ENCODE data around the gene HAS3. TPM values are rescaled to one million over a fixed set of nuclear protein-coding genes. Genes with fewer than 3 reads are reported as not detected.

Gene HAS3
- total RNA-seq, 1 donor from 2014 or later, result 3.7 TPM

DNA sequence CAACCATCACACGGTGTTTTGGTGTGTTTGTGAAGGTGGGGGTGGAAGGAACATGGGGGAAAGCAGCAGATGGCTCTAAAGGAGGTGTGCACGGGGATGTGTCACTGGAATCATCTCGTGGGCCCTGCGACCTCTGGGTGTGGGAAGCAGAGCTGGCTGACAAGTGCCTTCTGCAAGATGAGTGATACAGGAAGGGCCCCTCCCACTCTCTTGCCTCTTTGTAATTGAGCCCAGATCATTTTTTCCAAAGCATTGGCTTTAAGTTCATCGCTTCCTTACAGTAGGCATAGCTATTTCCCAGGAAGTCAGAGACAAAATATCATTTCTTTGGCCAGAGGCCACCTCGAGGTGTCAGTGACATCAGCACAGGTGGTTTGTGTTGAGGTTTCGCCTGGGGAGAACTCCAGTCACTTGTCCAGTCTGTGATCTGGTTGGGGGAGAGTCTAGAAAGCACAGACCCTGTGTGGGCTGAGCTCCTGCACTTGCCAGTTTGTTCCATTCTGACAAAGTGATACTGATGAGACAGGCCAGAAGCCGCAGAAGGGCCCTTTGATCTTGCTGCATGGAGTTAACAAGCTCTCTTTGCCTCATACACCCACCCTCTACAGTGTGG is 60.9 kb downstream of the HAS3 start:
- no peaks in the 10 kb centered on the region for H3K27me3 Mint-ChIP-seq
- DNase-seq (ENCODE audit: extremely low spot score, unreplicated experiment), result no peak
- peaks cover 28% of the 10 kb centered on the region for H3K36me3 Mint-ChIP-seq
- H3K9me3 Mint-ChIP-seq, result no peaks in the 10 kb centered on the region
- no peak overlapping the region for H3K27ac Mint-ChIP-seq
- TF ChIP-seq, protein P1, sequence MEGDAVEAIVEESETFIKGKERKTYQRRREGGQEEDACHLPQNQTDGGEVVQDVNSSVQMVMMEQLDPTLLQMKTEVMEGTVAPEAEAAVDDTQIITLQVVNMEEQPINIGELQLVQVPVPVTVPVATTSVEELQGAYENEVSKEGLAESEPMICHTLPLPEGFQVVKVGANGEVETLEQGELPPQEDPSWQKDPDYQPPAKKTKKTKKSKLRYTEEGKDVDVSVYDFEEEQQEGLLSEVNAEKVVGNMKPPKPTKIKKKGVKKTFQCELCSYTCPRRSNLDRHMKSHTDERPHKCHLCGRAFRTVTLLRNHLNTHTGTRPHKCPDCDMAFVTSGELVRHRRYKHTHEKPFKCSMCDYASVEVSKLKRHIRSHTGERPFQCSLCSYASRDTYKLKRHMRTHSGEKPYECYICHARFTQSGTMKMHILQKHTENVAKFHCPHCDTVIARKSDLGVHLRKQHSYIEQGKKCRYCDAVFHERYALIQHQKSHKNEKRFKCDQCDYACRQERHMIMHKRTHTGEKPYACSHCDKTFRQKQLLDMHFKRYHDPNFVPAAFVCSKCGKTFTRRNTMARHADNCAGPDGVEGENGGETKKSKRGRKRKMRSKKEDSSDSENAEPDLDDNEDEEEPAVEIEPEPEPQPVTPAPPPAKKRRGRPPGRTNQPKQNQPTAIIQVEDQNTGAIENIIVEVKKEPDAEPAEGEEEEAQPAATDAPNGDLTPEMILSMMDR (conservative IDR thresholded peaks at IDR 0.05), result no peak
- H3K4me3 Mint-ChIP-seq, result no peak overlapping the region
- peaks cover 5% of the 10 kb centered on the region for H3K4me1 Mint-ChIP-seq (ENCODE audit: unreplicated experiment)

DNA sequence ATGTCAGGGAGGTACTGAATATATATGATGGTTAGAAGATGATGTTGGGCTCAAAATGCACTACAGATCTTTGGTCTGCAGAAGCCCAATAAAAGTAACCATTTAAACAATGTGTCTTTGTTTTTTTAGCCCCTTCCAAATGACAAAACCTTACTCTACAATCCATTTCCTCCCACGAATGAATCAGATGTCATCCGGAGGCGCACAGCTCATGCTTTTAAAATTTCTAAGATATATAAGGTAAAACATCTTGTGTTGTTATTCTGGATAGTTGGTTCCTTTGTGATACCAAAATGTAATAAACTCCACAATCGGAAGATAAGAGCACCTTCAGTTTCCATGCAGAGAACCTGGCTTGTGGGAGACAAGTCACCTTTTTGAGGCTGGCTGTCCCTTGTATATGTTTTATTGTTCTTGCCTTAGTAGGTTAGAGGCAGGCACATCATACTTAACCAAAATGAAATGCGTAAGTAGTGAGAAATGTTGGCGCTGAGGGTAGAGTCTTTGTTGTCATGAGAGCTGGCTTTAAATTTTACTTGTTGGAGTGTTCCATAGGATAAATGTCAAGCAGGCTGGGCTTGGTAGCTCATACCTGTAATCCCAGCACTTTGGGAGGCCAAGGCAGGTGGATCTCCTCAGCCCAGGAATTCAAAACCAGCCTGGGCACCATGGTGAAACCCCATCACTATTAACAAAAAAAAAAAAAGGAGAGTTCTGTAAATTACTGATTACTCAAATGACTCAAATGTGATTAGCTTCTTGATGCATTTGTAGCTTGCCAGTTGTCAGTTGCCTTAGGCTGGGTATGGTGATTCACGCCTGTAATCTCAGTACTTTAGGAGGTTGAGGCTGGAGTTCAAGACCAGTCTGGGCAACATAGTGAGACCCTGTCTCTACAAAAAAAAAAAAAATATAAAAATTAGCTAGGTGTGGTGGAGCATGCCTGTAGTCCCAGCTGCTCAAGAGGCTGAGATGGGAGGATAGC is 61.8 kb downstream of the HAS3 start:
- Mint-ChIP-seq H3K36me3 (peaks cover 28% of the 10 kb centered on the region), H3K4me3 (no peak overlapping the region), H3K27me3 (no peaks in the 10 kb centered on the region), H3K4me1 (ENCODE audit: unreplicated experiment) (peaks cover 5% of the 10 kb centered on the region), H3K9me3 (no peaks in the 10 kb centered on the region), H3K27ac (no peak overlapping the region)
- DNase-seq (ENCODE audit: extremely low spot score, unreplicated experiment), result no peak
- TF ChIP-seq, protein P1 (conservative IDR thresholded peaks at IDR 0.05), result no peak

Other genes starting within 250 kb of the HAS3 start
- gene CHTF8, start 26.9 kb downstream of the HAS3 start, total RNA-seq (ENCODE audit: low replicate concordance), result 101 and 131 TPM in 2 replicates
- gene UTP4, start 27.0 kb downstream of the HAS3 start, total RNA-seq (ENCODE audit: low replicate concordance), result 42.5 and 51.9 TPM in 2 replicates
- gene SNTB2, start 81.5 kb downstream of the HAS3 start, total RNA-seq (ENCODE audit: low replicate concordance), result 20.9 and 22.2 TPM in 2 replicates
- gene VPS4A, start 205.7 kb downstream of the HAS3 start, total RNA-seq (ENCODE audit: low replicate concordance), result 23.2 and 31.2 TPM in 2 replicates
- 14.6 and 19.0 TPM in 2 replicates for gene PDF, start 224.9 kb downstream of the HAS3 start, total RNA-seq (ENCODE audit: low replicate concordance)
- gene COG8, start 233.9 kb downstream of the HAS3 start, total RNA-seq (ENCODE audit: low replicate concordance), result 42.5 and 57.3 TPM in 2 replicates
- 30.2 and 33.2 TPM in 2 replicates for gene NIP7, start 234.1 kb downstream of the HAS3 start, total RNA-seq (ENCODE audit: low replicate concordance)
- 1.7 and 5.3 TPM in 2 replicates for gene TMED6, start 246.1 kb downstream of the HAS3 start, total RNA-seq (ENCODE audit: low replicate concordance)